HCT116 (cell line): ENCODE measurements around the gene PSMA7. TPM values are rescaled to one million over a fixed set of nuclear protein-coding genes. Genes with fewer than 3 reads are reported as not detected.
A peak's percentile ranks its signal among the peaks of the same experiment; 100 is the strongest.

Experiments
- ATAC-seq: fragments of 200-7000 bp; cut with Tn5 transposase; 2 replicates; pipeline ENCODE4 v1.9.1; 2020; ENCODE audit warnings: mild to moderate bottlenecking, moderate library complexity
- Bru-seq: library from RNA; stranded (reverse); fragments of 400-500 nt; gene quantifications from one replicate; lab custom pipeline; 2021; lab: Mats Ljungman, UMichigan
- BruChase-seq, 2 experiments: library from RNA; stranded (reverse); fragments of 400-500 nt; gene quantifications; one replicate each; lab custom pipeline; 2021; lab: Mats Ljungman, UMichigan
- BruUV-seq: library from RNA; stranded (reverse); fragments of 400-500 nt; replicated peaks from 2 replicates; lab custom pipeline; 2021; lab: Mats Ljungman, UMichigan
- CTCF ChIA-PET: fragments of 300-600 bp; sonication (Branson Sonifier 250); formaldehyde crosslinking; loops from one replicate; lab custom pipeline; 2021; ENCODE audit warnings: antibody characterized with exemption; lab: Charles Lee
- POLR2A ChIA-PET: fragments of 300-600, 350-600 bp; sonication (Branson Sonifier 250); formaldehyde crosslinking; loops from one replicate; lab custom pipeline; 2021; ENCODE audit warnings: antibody characterized with exemption; lab: Charles Lee
- RAD21 ChIA-PET, 2 experiments: fragments of 300-600 bp; sonication (Branson Sonifier 250); formaldehyde crosslinking; loops; one replicate each; lab custom pipeline; 2023; ENCODE audit warnings: low total read pairs in 2 of 2; ENCODE audit not compliant: uncharacterized antibody in 2 of 2, unreplicated experiment in 2 of 2, low non-redundant PET in 1 of 2; lab: Charles Lee
- DNase-seq: peaks from one replicate; pipeline ENCODE4 v3.0.0-alpha.2; 2010; ENCODE audit warnings: low read depth, low spot score
- H2AFZ ChIP-seq: fragments of 200-600 bp; shearing (Covaris generic), sonication (generic); 2 replicates; pipeline ENCODE4 v1.6.1; 2017; ENCODE audit warnings: low read depth, mixed run types, mixed read lengths, antibody characterized with exemption, low read length; ENCODE audit not compliant: poor library complexity, severe bottlenecking
- H3K27ac ChIP-seq: 2 replicates; pipeline ENCODE4 v1.5.1; 2012; ENCODE audit warnings: low read depth, low read length
- H3K27me3 ChIP-seq: fragments of 200-600 bp; sonication (generic); 2 replicates; pipeline ENCODE4 v1.6.1; 2016; ENCODE audit warnings: mixed run types, low read length, mixed read lengths; ENCODE audit not compliant: insufficient read depth
- H3K36me3 ChIP-seq, 2 experiments: fragments of 200-500 bp in 1 of 2; fragments of 200-600 bp in 1 of 2; sonication (Bioruptor generic) in 1 of 2; sonication (generic) in 1 of 2; 2 replicates each; pipeline versions ENCODE4 v1.5.1 to v1.6.1; 2014 to 2016; ENCODE audit warnings: low read length in 2 of 2, inconsistent platforms in 1 of 2, mixed read lengths in 1 of 2, mixed run types in 1 of 2; ENCODE audit not compliant: insufficient read depth in 2 of 2, control insufficient read depth in 1 of 2
- H3K4me1 ChIP-seq, 2 experiments: fragments of 200-600 bp in 1 of 2; sonication (generic) in 1 of 2; 2 replicates each; pipeline versions ENCODE4 v1.5.1 to v1.6.1; 2012 to 2017; ENCODE audit warnings: low read length in 2 of 2, inconsistent platforms in 1 of 2, mild to moderate bottlenecking in 1 of 2, mixed read lengths in 1 of 2, mixed run types in 1 of 2, moderate library complexity in 1 of 2; ENCODE audit not compliant: insufficient read depth in 2 of 2, control insufficient read depth in 1 of 2
- H3K4me2 ChIP-seq: fragments of 200-600 bp; sonication (generic); 2 replicates; pipeline ENCODE4 v1.6.1; 2017; ENCODE audit warnings: mixed run types, low read length, mixed read lengths
- H3K4me3 ChIP-seq, 2 experiments: fragments of 200-600 bp in 1 of 2; sonication (generic) in 1 of 2; replicated peaks in 1 of 2; 2 replicates each; pipeline ENCODE4 v1.5.1; 2011 to 2016; ENCODE audit warnings: low read length in 2 of 2, control low read depth in 1 of 2, low read depth in 1 of 2, mild to moderate bottlenecking in 1 of 2, mixed read lengths in 1 of 2, mixed run types in 1 of 2
- H3K79me2 ChIP-seq: fragments of 200-600 bp; sonication (generic); 2 replicates; pipeline ENCODE4 v1.6.1; 2017; ENCODE audit warnings: mild to moderate bottlenecking, mixed run types, low read length, moderate library complexity, mixed read lengths; ENCODE audit not compliant: insufficient read depth
- H3K9ac ChIP-seq: fragments of 200-600 bp; sonication (generic); 2 replicates; pipeline ENCODE4 v1.6.1; 2016; ENCODE audit warnings: low read length, mixed read lengths
- H3K9me2 ChIP-seq: fragments of 200-600 bp; sonication (generic), shearing (Covaris generic); 2 replicates; pipeline ENCODE4 v1.6.1; 2017; ENCODE audit warnings: mixed run types, mild to moderate bottlenecking, moderate library complexity; ENCODE audit not compliant: insufficient read depth
- H3K9me3 ChIP-seq, 2 experiments: fragments of 200-500 bp in 1 of 2; fragments of 200-600 bp in 1 of 2; sonication (Bioruptor generic) in 1 of 2; sonication (generic) in 1 of 2; 2 replicates each; pipeline ENCODE4 v1.6.1; 2014 to 2017; ENCODE audit warnings: low read length in 2 of 2, mixed read lengths in 2 of 2, inconsistent platforms in 1 of 2, low read depth in 1 of 2, mild to moderate bottlenecking in 1 of 2, mixed run types in 1 of 2, moderate library complexity in 1 of 2; ENCODE audit not compliant: control insufficient read depth in 1 of 2, insufficient read depth in 1 of 2
- H4K20me1 ChIP-seq: fragments of 200-600 bp; sonication (generic), shearing (Covaris generic); 2 replicates; pipeline ENCODE4 v1.6.1; 2017; ENCODE audit warnings: mixed run types, mild to moderate bottlenecking, moderate library complexity; ENCODE audit not compliant: insufficient read depth
- CBX3 ChIP-seq: IDR thresholded peaks from 2 replicates; pipeline ENCODE4 v1.6.1; 2012; ENCODE audit warnings: low read depth
- CEBPB ChIP-seq: IDR thresholded peaks from 2 replicates; pipeline ENCODE4 v1.6.1; 2012; ENCODE audit warnings: low read depth
- CTCF ChIP-seq, 3 experiments: fragments of 200-600 bp in 1 of 3; sonication (generic) in 1 of 3; IDR thresholded peaks in 2 of 3; conservative IDR thresholded peaks in 1 of 3; 2 replicates each; pipeline ENCODE4 v1.5.1; 2012 to 2017; ENCODE audit warnings: low read depth in 2 of 3, low read length in 2 of 3, antibody characterized with exemption in 1 of 3, borderline replicate concordance in 1 of 3, control low read depth in 1 of 3, mild to moderate bottlenecking in 1 of 3, mixed read lengths in 1 of 3, mixed run types in 1 of 3, moderate library complexity in 1 of 3; ENCODE audit not compliant: insufficient read depth in 1 of 3
- EZH2phosphoT487 ChIP-seq: fragments of 200-600 bp; IDR thresholded peaks from 2 replicates; pipeline ENCODE4 v1.6.1; 2018; ENCODE audit warnings: antibody characterized with exemption, borderline replicate concordance
- JUND ChIP-seq: IDR thresholded peaks from 2 replicates; pipeline ENCODE4 v1.6.1; 2012
- POLR2A ChIP-seq: IDR thresholded peaks from 2 replicates; pipeline ENCODE4 v1.7.0; 2011; ENCODE audit warnings: borderline replicate concordance; ENCODE audit not compliant: insufficient read depth, insufficient read length; ENCODE audit errors: extremely low read depth
- POLR2AphosphoS5 ChIP-seq: IDR thresholded peaks from 2 replicates; pipeline ENCODE4 v1.6.1; 2011; ENCODE audit warnings: mild to moderate bottlenecking, low read depth, low read length, moderate library complexity
- SIN3A ChIP-seq: IDR thresholded peaks from 2 replicates; pipeline ENCODE4 v1.6.1; 2012; ENCODE audit warnings: low read depth
- SP1 ChIP-seq: IDR thresholded peaks from 2 replicates; pipeline ENCODE4 v1.6.1; 2012; ENCODE audit warnings: low read depth
- SRF ChIP-seq: IDR thresholded peaks from 2 replicates; pipeline ENCODE4 v1.6.1; 2012; ENCODE audit warnings: low read depth
- TCF7L2 ChIP-seq: IDR thresholded peaks from 2 replicates; pipeline ENCODE4 v1.7.0; 2011; ENCODE audit warnings: borderline replicate concordance, inconsistent platforms; ENCODE audit not compliant: insufficient read depth, insufficient read length; ENCODE audit errors: extremely low read depth
- YY1 ChIP-seq: IDR thresholded peaks from 2 replicates; pipeline ENCODE4 v1.6.1; 2011; ENCODE audit warnings: low read length, low read depth, moderate library complexity, mild to moderate bottlenecking; ENCODE audit not compliant: insufficient replicate concordance; ENCODE audit errors: extremely low read depth
- ZFX ChIP-seq: fragments of 450-650 bp; IDR thresholded peaks from 2 replicates; pipeline ENCODE4 v1.6.1; 2017
- ZNF274 ChIP-seq: fragments of 200-500 bp; sonication (Bioruptor generic); IDR thresholded peaks from 2 replicates; pipeline ENCODE4 v1.6.1; 2014; ENCODE audit warnings: mild to moderate bottlenecking, low read depth, low read length, inconsistent platforms
- intact Hi-C: fragments of 100-400 bp; cut with micrococcal nuclease; formaldehyde crosslinking; loops from 2 replicates; pipeline ENCODE4 v1.10.0; 2022
- long read RNA-seq: library from polyadenylated mRNA; unstranded; transcript quantifications from one replicate; pipeline ENCODE4 v2.0.0, GENCODE V29; 2021; ENCODE audit not compliant: unreplicated experiment
- polyA plus RNA-seq: library from polyadenylated mRNA; unstranded; fragments of >200 nt; gene quantifications from 2 replicates; pipeline ENCODE4 v1.2.1, GENCODE V29; 2012; ENCODE audit warnings: missing spikeins
- total RNA-seq: library from RNA; stranded (reverse); gene quantifications from one replicate; pipeline ENCODE4 v1.2.1, GENCODE V29; 2021; ENCODE audit not compliant: unreplicated experiment
- TF ChIP-seq, protein P1 (sequence below): IDR thresholded peaks from 2 replicates; pipeline ENCODE4 v1.6.1; 2012

Gene PSMA7
- total RNA-seq (364 TPM), Bru-seq, nascent RNA (percentile 88 among the genes with signal in this experiment), BruChase-seq, experiment 1, labeled RNA remaining after a 6-hour chase (percentile 95 among the genes with signal in this experiment), BruChase-seq, experiment 2, labeled RNA remaining after a 2-hour chase (percentile 87 among the genes with signal in this experiment)
- polyA plus RNA-seq = 399 and 428 TPM in 2 replicates
- long read RNA-seq, transcript PSMA7-203 (7 exons, 996 nt) = minor isoform, 346 of 899 reads
- long read RNA-seq, transcript PSMA7-206 (4 exons, 548 nt) = major isoform, 463 of 899 reads
- long read RNA-seq, partial matches to known transcripts = 69 of 899 reads
- long read RNA-seq, other reads (novel, unspliced or antisense) = 18 of 899 reads

DNA sequence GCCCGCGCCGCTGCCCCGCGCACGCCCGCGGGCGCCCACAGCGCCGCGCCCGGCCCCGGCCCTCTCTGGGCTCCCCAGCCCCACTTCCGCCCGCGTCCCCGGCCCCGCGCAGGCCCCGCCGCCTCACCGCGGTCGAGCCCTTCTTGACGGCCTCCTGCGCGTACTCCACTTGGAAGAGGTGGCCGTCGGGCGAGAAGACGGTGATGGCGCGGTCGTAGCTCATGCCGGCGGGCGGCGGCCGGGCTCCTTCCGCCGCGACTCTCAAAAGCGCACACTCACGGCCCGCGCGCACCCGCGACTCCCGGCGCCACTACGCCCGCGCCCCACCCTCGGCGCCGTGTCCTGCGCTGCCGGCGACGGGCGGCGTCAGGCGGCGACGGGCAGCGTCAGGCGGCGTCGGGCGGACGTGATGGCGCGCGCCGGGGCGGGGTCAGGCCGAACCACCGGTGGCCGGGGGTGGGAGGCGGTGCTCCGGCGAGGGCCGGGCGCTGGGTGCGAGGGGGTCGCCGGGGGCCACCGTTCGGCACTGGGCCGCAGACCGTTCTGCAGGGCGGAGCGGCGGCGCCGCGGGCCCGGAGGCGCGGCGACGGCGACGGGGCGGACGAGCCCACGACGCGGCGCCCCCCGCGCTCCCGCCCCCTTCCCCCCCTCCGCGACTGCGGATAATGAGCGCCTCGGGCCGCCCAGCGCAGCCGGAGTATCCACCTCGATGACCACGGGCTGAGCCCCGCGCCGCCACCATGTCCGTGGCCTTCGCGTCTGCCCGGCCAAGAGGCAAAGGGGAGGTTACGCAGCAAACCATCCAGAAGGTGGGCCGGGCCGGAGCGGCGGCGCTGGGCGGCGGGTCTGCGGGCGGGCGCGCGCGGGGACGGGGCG is at the start of gene PSMA7, which contains the start of gene SS18L1:
Gene PSMA7, minus strand, starts transcription at position 314 of the 876 bp plus-strand sequence. Its CDS starts 91 bp downstream, at position 223.
Gene SS18L1, plus strand, starts transcription at position 689 of the 876 bp plus-strand sequence. Its CDS starts 52 bp downstream, at position 741.
- peak; percentile 50 for DNase-seq
- ChIA-PET POLR2A (no interaction called here), RAD21 (no interaction called here), CTCF (interaction anchor here (0.7 kb wide), 1 partner anchor 132 kb away, joined by 3 read pairs; no protein-coding TSS in a partner anchor)
- TF ChIP-seq SP1 (peak; percentile 54; the same call in 1 of the 2 replicates), SIN3A (peak; percentile 85), POLR2AphosphoS5 (peak; percentile 73), YY1 (peak; percentile 66), TCF7L2 (no peak), EZH2phosphoT487 (no peak), SRF (no peak), POLR2A (peak; percentile 64), CEBPB (no peak), CTCF (IDR thresholded peaks at IDR 0.05 in 2 of 3, conservative IDR thresholded peaks at IDR 0.05 in 1 of 3; ENCODE audit: borderline replicate concordance in 1 of 3, insufficient read depth in 1 of 3, low read depth in 2 of 3, low read length in 2 of 3) (no peak), JUND (no peak; the same call in 1 of the 2 replicates), CBX3 (no peak), ZNF274 (no peak), ZFX (peak; percentile 97)
- TF ChIP-seq, protein P1, sequence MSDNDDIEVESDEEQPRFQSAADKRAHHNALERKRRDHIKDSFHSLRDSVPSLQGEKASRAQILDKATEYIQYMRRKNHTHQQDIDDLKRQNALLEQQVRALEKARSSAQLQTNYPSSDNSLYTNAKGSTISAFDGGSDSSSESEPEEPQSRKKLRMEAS = no peak; the same call in 1 of the 2 replicates
- Histone ChIP-seq H3K4me3 (peak within 1 kb of the TSS; percentile 73 to 87), H3K9me3 (no peaks in the 10 kb centered on the region), H3K27ac (peak within 1 kb of the TSS; percentile 97), H3K36me3 (peaks cover 21 to 46% of the 10 kb centered on the region in 2 experiments), H3K79me2 (peaks cover 88% of the 10 kb centered on the region), H3K9ac (peak within 1 kb of the TSS; percentile 91), H3K9me2 (no peaks in the 10 kb centered on the region), H3K4me1 (peaks cover 13 to 23% of the 10 kb centered on the region in 2 experiments), H2AFZ (no peak within 1 kb of the TSS), H3K27me3 (no peaks in the 10 kb centered on the region), H4K20me1 (peaks cover 35% of the 10 kb centered on the region; the same call in 1 of the 2 replicates), H3K4me2 (peak within 1 kb of the TSS; percentile 95)
- peak; percentile 87 for ATAC-seq
- BruUV-seq = no TSS peak
- intact Hi-C loops = no loop called here
